Coronary artery (tissue), 2 donors: ENCODE data around the gene SMPD3.

ENCODE experiments used
- DNase-seq: peaks from one replicate; pipeline ENCODE4 v3.0.0-alpha.2; 2017; ENCODE audit warnings: low spot score
- H3K27ac ChIP-seq, 2 donors: fragments of 200-600 bp; sonication (generic); one replicate each; pipeline ENCODE4 v1.5.1; 2016 to 2019
- H3K4me3 ChIP-seq: fragments of 200-600 bp; sonication (generic); 2 replicates; pipeline ENCODE4 v1.5.1; 2016; ENCODE audit warnings: mild to moderate bottlenecking, moderate library complexity
- CTCF ChIP-seq: fragments of 200-600 bp; sonication (generic); IDR thresholded peaks from one replicate; pipeline ENCODE4 v1.5.1; 2019; ENCODE audit warnings: antibody characterized with exemption

The SMPD3 gene

GRCh38 chr16:68347605-68348004, 100.7 kb downstream of the SMPD3 start:
- H3K27ac ChIP-seq = no peak overlapping the region
- no peak overlapping the region for H3K4me3 ChIP-seq
- DNase-seq = no peak
- TF ChIP-seq CTCF = no peak

GRCh38 chr16:68346892-68347480, 101.3 kb downstream of the SMPD3 start:
- DNase-seq = no peak
- no peak overlapping the region for H3K4me3 ChIP-seq
- TF ChIP-seq CTCF = no peak
- no peak overlapping the region for H3K27ac ChIP-seq

- no peak for DNase-seq
- no peak overlapping the region for H3K27ac ChIP-seq
- no peak overlapping the region for H3K4me3 ChIP-seq
- TF ChIP-seq CTCF = no peak
Measured at GRCh38 chr16:68345958-68346635, 102.2 kb downstream of the SMPD3 start.

- TF ChIP-seq CTCF = no peak
- DNase-seq = no peak
- no peak overlapping the region for H3K27ac ChIP-seq
- H3K4me3 ChIP-seq = no peak overlapping the region
Measured at GRCh38 chr16:68345351-68345810, 102.9 kb downstream of the SMPD3 start.

- no peak for DNase-seq
- Histone ChIP-seq H3K4me3 (no peak overlapping the region), H3K27ac (no peak overlapping the region)
- no peak for TF ChIP-seq CTCF
Measured at GRCh38 chr16:68344252-68344651, 104.1 kb downstream of the SMPD3 start.

- no peak for DNase-seq
- Histone ChIP-seq H3K4me3 (no peak overlapping the region), H3K27ac (no peak overlapping the region)
- TF ChIP-seq CTCF = no peak
Measured at GRCh38 chr16:68343137-68343536, 105.2 kb downstream of the SMPD3 start.

GRCh38 chr16:68342620-68343019, 105.7 kb downstream of the SMPD3 start:
- Histone ChIP-seq H3K4me3 (no peak overlapping the region), H3K27ac (no peak overlapping the region)
- no peak for DNase-seq
- no peak for TF ChIP-seq CTCF
